K562 (cell line): ENCODE results near the gene WFIKKN2. TPM values are rescaled to one million over a fixed set of nuclear protein-coding genes. Genes with fewer than 3 reads are reported as not detected.
A peak's percentile ranks its signal among the peaks of the same experiment; 100 is the strongest.

ENCODE experiments used
- ATAC-seq: fragments of 200-7000 bp; cut with Tn5 transposase; 3 replicates; pipeline ENCODE4 v1.9.1; 2020; ENCODE audit warnings: moderate library complexity
- BruUV-seq: library from RNA; stranded (reverse); fragments of 400-500 nt; replicated peaks from 2 replicates; lab custom pipeline; 2021; lab: Mats Ljungman, UMichigan
- CTCF ChIA-PET: fragments of 300-600 bp; formaldehyde crosslinking; extraction: SDS; loops from one replicate; lab custom pipeline; 2021; ENCODE audit warnings: low intra/inter-chr PET ratio; lab: Yijun Ruan, JAX
- POLR2A ChIA-PET: fragments of 300-600, 350-650 bp; sonication (Branson Sonifier 250); formaldehyde crosslinking; extraction: SDS; loops from one replicate; lab custom pipeline; 2021; ENCODE audit warnings: antibody characterized with exemption, inconsistent platforms; lab: Yijun Ruan, JAX
- DNase-seq, 4 experiments: peaks; one replicate each; pipeline versions ENCODE4 v3.0.0 to v3.0.0-alpha.2; 2011 to 2018; ENCODE audit warnings: low spot score in 3 of 4, mixed read lengths in 3 of 4; ENCODE audit errors: extremely low read depth in 1 of 4
- FAIRE-seq: peaks from 2 replicates; lab custom pipeline; 2011; peaks lifted over from hg19 to GRCh38; lab: Jason Lieb, UNC
- H2AFZ ChIP-seq: 2 replicates; pipeline ENCODE4 v1.6.0; 2011; ENCODE audit warnings: low read depth, low read length, control low read depth, inconsistent platforms
- H3K27ac ChIP-seq: fragments of 200-600 bp; 3 replicates; pipeline ENCODE4 v1.8.0; 2011; ENCODE audit warnings: low read depth, mild to moderate bottlenecking, control low read depth, inconsistent platforms, low read length, moderate library complexity, mixed read lengths; ENCODE audit errors: extremely low read depth
- H3K27me3 ChIP-seq, 2 experiments: fragments of 300-600 bp in 1 of 2; 2 replicates in 1 of 2; 3 replicates in 1 of 2; pipeline versions ENCODE4 v1.6.0 to v1.8.0; 2011; ENCODE audit warnings: inconsistent platforms in 2 of 2, low read length in 2 of 2, mild to moderate bottlenecking in 1 of 2, mixed read lengths in 1 of 2, moderate library complexity in 1 of 2; ENCODE audit not compliant: control insufficient read depth in 2 of 2, insufficient read depth in 2 of 2
- H3K36me3 ChIP-seq: fragments of 300-600 bp; 3 replicates; pipeline ENCODE4 v1.8.0; 2011; ENCODE audit warnings: mild to moderate bottlenecking, low read length, inconsistent platforms; ENCODE audit not compliant: control insufficient read depth, insufficient read depth
- H3K4me1 ChIP-seq, 2 experiments: fragments of 200-600 bp in 1 of 2; replicated peaks in 1 of 2; 2 replicates in 1 of 2; 3 replicates in 1 of 2; pipeline versions ENCODE4 v1.5.1 to v1.8.0; 2011; ENCODE audit warnings: inconsistent platforms in 2 of 2, low read length in 2 of 2, mild to moderate bottlenecking in 1 of 2, mixed read lengths in 1 of 2, moderate library complexity in 1 of 2; ENCODE audit not compliant: control insufficient read depth in 2 of 2, insufficient read depth in 2 of 2
- H3K4me2 ChIP-seq: 2 replicates; pipeline ENCODE4 v1.6.1; 2011; ENCODE audit warnings: low read length, control low read depth, inconsistent platforms, mixed read lengths; ENCODE audit not compliant: insufficient read depth
- H3K4me3 ChIP-seq: fragments of 200-600 bp; sonication (generic), shearing (Covaris generic); 2 replicates; pipeline ENCODE4 v1.5.1; 2016; ENCODE audit warnings: control low read depth, inconsistent platforms
- H3K79me2 ChIP-seq: fragments of 200-600 bp; 3 replicates; pipeline ENCODE4 v1.8.0; 2011; ENCODE audit warnings: low read length, inconsistent platforms; ENCODE audit not compliant: control insufficient read depth, insufficient read depth
- H3K9ac ChIP-seq, 2 experiments: 2 replicates each; pipeline versions ENCODE4 v1.6.0 to v1.6.1; 2011; ENCODE audit warnings: low read depth in 2 of 2, low read length in 2 of 2, control low read depth in 1 of 2, inconsistent platforms in 1 of 2, mild to moderate bottlenecking in 1 of 2, mixed read lengths in 1 of 2; ENCODE audit not compliant: insufficient read depth in 1 of 2
- H3K9me1 ChIP-seq: one replicate; pipeline ENCODE4 v1.6.0; 2011; ENCODE audit warnings: inconsistent platforms, mild to moderate bottlenecking, low read length, moderate library complexity; ENCODE audit not compliant: control insufficient read depth, insufficient read depth
- H3K9me3 ChIP-seq: replicated peaks from 2 replicates; pipeline ENCODE4 v1.5.1; 2011; ENCODE audit warnings: low read depth, low read length, inconsistent platforms; ENCODE audit not compliant: control insufficient read depth, insufficient read depth
- H4K20me1 ChIP-seq: replicated peaks from 2 replicates; pipeline ENCODE4 v1.6.1; 2011; ENCODE audit warnings: low read length, inconsistent platforms, mixed read lengths; ENCODE audit not compliant: control insufficient read depth, insufficient read depth
- CEBPG ChIP-seq, 3 experiments: fragments of 200-800 bp in 1 of 3; sonication (Bioruptor generic) in 1 of 3; sonication (generic) in 1 of 3; formaldehyde crosslinking in 1 of 3; IDR thresholded peaks in 2 of 3; conservative IDR thresholded peaks in 1 of 3; 2 replicates each; pipeline versions ENCODE4 v1.6.1 to v1.8.0; 2016 to 2022; ENCODE audit warnings: missing compliant biosample characterization in 2 of 3, missing genetic modification characterization in 2 of 3, mild to moderate bottlenecking in 1 of 3, missing genetic modification reagents in 1 of 3
- EP300 ChIP-seq: IDR thresholded peaks from 2 replicates; pipeline ENCODE4 v1.6.1; 2012; ENCODE audit warnings: low read length, improper control_type of control experiment
- MTA2 ChIP-seq: fragments of 450-650 bp; IDR thresholded peaks from 2 replicates; pipeline ENCODE4 v1.6.1; 2016; ENCODE audit warnings: low read depth
- NUFIP1 ChIP-seq: fragments of 450-650 bp; IDR thresholded peaks from 2 replicates; pipeline ENCODE4 v1.6.1; 2018; ENCODE audit not compliant: partially characterized antibody
- RERE ChIP-seq: sonication (generic); formaldehyde crosslinking; IDR thresholded peaks from 2 replicates; pipeline ENCODE4 v1.8.0; 2023; ENCODE audit warnings: missing genetic modification reagents, mild to moderate bottlenecking, borderline replicate concordance
- RFX7 ChIP-seq: fragments of 250-450 bp; sonication (Bioruptor Pico); IDR thresholded peaks from 2 replicates; pipeline ENCODE4 v1.5.1; 2021; ENCODE audit warnings: mild to moderate bottlenecking
- SAFB2 ChIP-seq: fragments of 200-400 bp; formaldehyde crosslinking; IDR thresholded peaks from 2 replicates; pipeline ENCODE4 v1.6.1; 2018; ENCODE audit warnings: borderline replicate concordance, low read length, low read depth, moderate library complexity; ENCODE audit not compliant: severe bottlenecking
- SPI1 ChIP-seq: IDR thresholded peaks from 2 replicates; pipeline ENCODE4 v1.6.1; 2011; ENCODE audit warnings: low read depth, low read length, control low read depth, borderline replicate concordance
- XRCC3 ChIP-seq: fragments of 450-650 bp; IDR thresholded peaks from 2 replicates; pipeline ENCODE4 v1.6.1; 2017; ENCODE audit warnings: mild to moderate bottlenecking, moderate library complexity
- ZBTB9 ChIP-seq: fragments of 450-650 bp; formaldehyde crosslinking; IDR thresholded peaks from 2 replicates; pipeline ENCODE4 v1.4.0; 2020; ENCODE audit warnings: mild to moderate bottlenecking, moderate library complexity
- ZNF274 ChIP-seq: IDR thresholded peaks from 2 replicates; pipeline ENCODE4 v1.6.1; 2011; ENCODE audit warnings: low read depth, mild to moderate bottlenecking, low read length, moderate library complexity, borderline replicate concordance
- ZNF316 ChIP-seq: fragments of 450-650 bp; IDR thresholded peaks from 2 replicates; pipeline ENCODE4 v1.6.1; 2016
- ZNF444 ChIP-seq: fragments of 250-450 bp; sonication (Bioruptor Pico); IDR thresholded peaks from 2 replicates; pipeline ENCODE4 v1.4.0; 2020; ENCODE audit warnings: mild to moderate bottlenecking, moderate library complexity
- ZSCAN32 ChIP-seq: fragments of 450-650 bp; formaldehyde crosslinking; IDR thresholded peaks from 2 replicates; pipeline ENCODE4 v1.4.0; 2020; ENCODE audit warnings: mild to moderate bottlenecking, moderate library complexity
- WGBS: fragments of 100-300 bp; shearing (Covaris generic); methylation state at CpG from one replicate; pipeline ENCODE4 v1.1.6; 2016; ENCODE audit warnings: low coverage, mixed read lengths; ENCODE audit not compliant: insufficient coverage; ENCODE audit errors: missing lambda C conversion rate; 5-methylcytosine and 5-hydroxymethylcytosine counted together
- in situ Hi-C: fragments of 300-500 bp; cut with MboI; formaldehyde crosslinking; loops from 4 replicates; pipeline ENCODE4 v1.15.0; 2018; ENCODE audit warnings: inconsistent platforms, mixed read lengths
- intact Hi-C: fragments of 100-400 bp; cut with micrococcal nuclease; formaldehyde crosslinking; loops from 2 replicates; pipeline ENCODE4 v1.14.2; 2022
- polyA plus RNA-seq, 8 experiments: library from polyadenylated mRNA; depleted of rRNA in 4 of 8; stranded (reverse) in 5 of 8; unstranded in 3 of 8; fragments of >200 nt; fragmentation: Nextera tagmentation in 2 of 8; fragmentation: Illumina TruSeq in 1 of 8; extraction: Ambion mirVana in 2 of 8; extraction: Trizol in 1 of 8; gene quantifications; 2 replicates each; pipeline versions ENCODE4 v1.2.1 to v1.2.3, GENCODE V29; 2011 to 2014; ENCODE audit warnings: inconsistent platforms in 1 of 8, missing spikeins in 1 of 8
- total RNA-seq, 7 experiments: library from RNA; depleted of rRNA in 6 of 7; stranded (reverse); fragments of >200 nt in 6 of 7; fragmentation: Illumina TruSeq in 2 of 7; extraction: Trizol in 2 of 7; gene quantifications; 2 replicates each; pipeline versions ENCODE4 v1.2.1 to v1.2.3, GENCODE V29; 2011 to 2021; ENCODE audit warnings: low replicate concordance in 1 of 7
- TF ChIP-seq, protein P1 (sequence below): fragments of 450-650 bp; IDR thresholded peaks from 2 replicates; pipeline ENCODE4 v1.6.1; 2014; ENCODE audit warnings: low read depth, mild to moderate bottlenecking, moderate library complexity, borderline replicate concordance

Gene WFIKKN2
- total and polyA plus RNA-seq, 9 of the 15 experiments (the other 6 are each of a cell fraction or from before 2014, with no cell fraction given) = 0.07 TPM; not detected in 8

DNA sequence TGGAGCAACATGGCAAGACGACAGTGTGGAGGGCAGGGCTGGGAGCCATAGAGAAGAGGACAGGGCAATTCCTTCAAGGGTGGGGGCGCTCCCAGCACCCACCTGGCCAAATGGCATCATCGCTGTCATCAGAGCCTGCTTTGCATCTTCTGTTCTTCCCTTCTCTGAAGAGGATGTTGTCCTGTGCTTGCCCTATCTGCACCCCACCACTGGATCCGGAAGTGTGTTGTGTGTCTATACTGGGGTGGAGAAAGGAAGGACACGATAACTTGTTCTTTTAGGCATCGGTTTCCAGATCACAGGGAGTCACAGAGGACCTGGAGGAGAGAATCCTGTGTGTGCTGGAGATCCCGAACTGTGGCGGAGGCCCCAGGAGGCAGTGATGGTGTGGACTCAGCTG is 42.4 kb upstream of the WFIKKN2 start:
- ATAC-seq (no peak), FAIRE-seq (no peak), DNase-seq (no peak)
- Histone ChIP-seq H3K9me1 (no peaks in the 10 kb centered on the region), H3K27me3 (no peaks in the 10 kb centered on the region), H3K27ac (no peak overlapping the region), H3K4me2 (no peak overlapping the region), H3K36me3 (no peaks in the 10 kb centered on the region), H3K79me2 (no peaks in the 10 kb centered on the region), H2AFZ (peak overlapping the region; percentile 45), H3K9me3 (no peaks in the 10 kb centered on the region), H3K4me1 (peaks cover 0 to 3% of the 10 kb centered on the region in 2 experiments; a peak in 2 of 5 replicates), H3K9ac (peak overlapping the region in 1 of 2 experiments; percentile 4; a peak in 1 of 4 replicates), H3K4me3 (no peak overlapping the region), H4K20me1 (0 out of 2 replicates have a peak, but pooled peaks cover 3% of the 10 kb centered on the region)
- intact Hi-C loops (no loop called here), in situ Hi-C loops (no loop called here)
- BruUV-seq = no TSS peak
- ChIA-PET POLR2A (interaction anchor here (0.7 kb wide), 1 partner anchor 13 kb away, joined by 4 read pairs; no protein-coding TSS in a partner anchor), CTCF (interaction anchor here (0.6 kb wide), 1 partner anchor 172 kb away, joined by 3 read pairs; no protein-coding TSS in a partner anchor)
- 42% methylated on average over 7 of the region's 8 CpGs for WGBS
- TF ChIP-seq ZNF444 = no peak
- TF ChIP-seq, protein P1, sequence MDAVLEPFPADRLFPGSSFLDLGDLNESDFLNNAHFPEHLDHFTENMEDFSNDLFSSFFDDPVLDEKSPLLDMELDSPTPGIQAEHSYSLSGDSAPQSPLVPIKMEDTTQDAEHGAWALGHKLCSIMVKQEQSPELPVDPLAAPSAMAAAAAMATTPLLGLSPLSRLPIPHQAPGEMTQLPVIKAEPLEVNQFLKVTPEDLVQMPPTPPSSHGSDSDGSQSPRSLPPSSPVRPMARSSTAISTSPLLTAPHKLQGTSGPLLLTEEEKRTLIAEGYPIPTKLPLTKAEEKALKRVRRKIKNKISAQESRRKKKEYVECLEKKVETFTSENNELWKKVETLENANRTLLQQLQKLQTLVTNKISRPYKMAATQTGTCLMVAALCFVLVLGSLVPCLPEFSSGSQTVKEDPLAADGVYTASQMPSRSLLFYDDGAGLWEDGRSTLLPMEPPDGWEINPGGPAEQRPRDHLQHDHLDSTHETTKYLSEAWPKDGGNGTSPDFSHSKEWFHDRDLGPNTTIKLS = no peak
- no peak for TF ChIP-seq ZSCAN32
- TF ChIP-seq ZNF316 = no peak
- no peak for TF ChIP-seq RFX7 (CRISPR knock-in tag)
- TF ChIP-seq NUFIP1 = no peak
- TF ChIP-seq ZNF274 = no peak
- no peak for TF ChIP-seq RERE
- TF ChIP-seq XRCC3 = no peak
- TF ChIP-seq EP300 = no peak
- TF ChIP-seq MTA2 = no peak
- TF ChIP-seq SAFB2 = no peak
- TF ChIP-seq ZBTB9 = no peak
- TF ChIP-seq SPI1 = no peak
- TF ChIP-seq CEBPG (CRISPR knock-in tag; IDR thresholded peaks at IDR 0.05) = no peak
- TF ChIP-seq CEBPG (tag; conservative IDR thresholded peaks at IDR 0.05 in 1 of 2, IDR thresholded peaks at IDR 0.05 in 1 of 2) = no peak
